GM20431 (cell line): ENCODE data around the gene IL1RAP.

Experiments
- in situ Hi-C: fragments of 300-500 bp; cut with MseI, MboI; formaldehyde crosslinking; loops from one replicate; pipeline ENCODE4 v1.15.0; 2020; ENCODE audit warnings: low sequenced_read_pairs; ENCODE audit not compliant: unreplicated experiment

Gene IL1RAP

DNA sequence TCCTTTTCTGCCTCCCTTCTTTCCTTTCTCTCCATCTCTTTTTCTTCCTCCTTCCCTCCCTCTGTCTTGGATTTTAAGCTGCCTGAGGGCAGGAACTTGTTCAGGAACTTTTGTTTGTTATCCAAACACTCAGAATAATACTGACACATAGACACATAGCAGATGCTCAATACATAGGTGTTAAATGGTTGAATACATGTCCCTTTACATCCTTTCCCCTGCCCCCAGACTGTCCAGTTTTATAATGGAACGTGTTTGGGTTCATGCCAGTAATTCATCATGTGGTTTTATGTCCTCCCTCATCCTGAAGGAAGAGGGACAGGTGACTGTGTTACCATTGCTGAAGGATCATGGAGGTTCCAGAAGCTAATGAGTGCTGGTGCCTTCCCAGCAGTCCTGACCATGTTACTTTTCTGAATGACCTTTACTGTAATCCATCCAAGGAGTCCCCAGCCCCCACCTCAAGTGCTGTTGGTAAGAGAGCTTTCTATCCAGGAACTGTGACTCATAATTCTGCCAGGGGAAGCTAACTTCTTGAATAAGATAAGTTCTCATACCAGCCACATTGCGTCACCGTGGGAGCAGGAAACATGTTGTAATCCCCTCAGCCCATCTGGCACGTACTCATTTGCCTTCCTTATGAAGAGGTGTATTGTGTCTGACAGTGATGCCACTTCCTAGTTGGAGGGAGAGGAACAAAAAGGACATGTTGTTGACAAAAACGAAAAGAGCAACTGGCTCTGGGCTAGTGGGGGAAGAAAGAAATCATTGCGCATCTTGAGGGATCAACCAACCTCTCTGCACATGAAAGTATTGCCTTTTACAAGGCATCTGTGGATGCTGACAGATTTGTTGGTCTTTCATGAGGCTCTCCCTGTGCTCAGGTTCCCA lies 52.4 kb downstream of the IL1RAP start:
- in situ Hi-C loops: no loop called here

DNA sequence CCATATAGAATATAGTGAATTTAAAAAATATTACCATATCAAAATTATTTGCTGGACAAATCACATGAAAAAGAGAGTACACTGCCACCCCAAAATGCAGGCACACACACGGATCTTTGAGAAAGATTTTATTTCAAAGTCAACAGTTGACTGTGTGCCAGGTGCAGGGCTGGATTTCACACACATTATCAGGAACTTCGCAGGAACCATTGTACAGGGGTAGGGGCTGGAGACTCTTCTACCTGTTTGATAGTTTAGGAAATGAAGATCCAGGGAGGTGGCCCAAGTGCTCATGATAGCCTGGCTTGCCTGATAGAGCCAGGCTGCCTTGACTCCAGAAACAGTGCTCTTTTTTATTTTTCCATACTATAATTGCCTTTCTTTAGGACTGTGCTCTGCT lies 54.2 kb downstream of the IL1RAP start:
- in situ Hi-C loops: no loop called here

DNA sequence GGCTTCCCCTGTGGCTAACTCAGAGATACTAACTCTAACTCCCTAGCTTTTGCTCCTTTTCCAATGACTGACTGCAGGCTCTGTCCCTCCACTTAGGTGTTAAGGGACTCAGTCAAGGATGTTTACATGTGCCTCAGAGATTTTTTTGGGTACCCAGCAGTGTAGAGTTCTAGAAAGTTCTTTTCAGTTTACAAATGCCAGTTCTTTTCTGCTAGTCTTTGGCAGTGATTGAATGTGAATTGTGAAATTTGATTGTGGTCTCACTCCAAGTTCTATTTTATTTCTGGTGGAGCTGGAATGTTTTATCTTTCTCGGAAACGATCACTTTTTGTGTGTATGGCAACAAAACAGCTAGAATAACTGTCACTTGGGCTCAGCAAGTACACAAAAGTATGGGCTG lies 60.6 kb downstream of the IL1RAP start:
- in situ Hi-C loops: no loop called here

DNA sequence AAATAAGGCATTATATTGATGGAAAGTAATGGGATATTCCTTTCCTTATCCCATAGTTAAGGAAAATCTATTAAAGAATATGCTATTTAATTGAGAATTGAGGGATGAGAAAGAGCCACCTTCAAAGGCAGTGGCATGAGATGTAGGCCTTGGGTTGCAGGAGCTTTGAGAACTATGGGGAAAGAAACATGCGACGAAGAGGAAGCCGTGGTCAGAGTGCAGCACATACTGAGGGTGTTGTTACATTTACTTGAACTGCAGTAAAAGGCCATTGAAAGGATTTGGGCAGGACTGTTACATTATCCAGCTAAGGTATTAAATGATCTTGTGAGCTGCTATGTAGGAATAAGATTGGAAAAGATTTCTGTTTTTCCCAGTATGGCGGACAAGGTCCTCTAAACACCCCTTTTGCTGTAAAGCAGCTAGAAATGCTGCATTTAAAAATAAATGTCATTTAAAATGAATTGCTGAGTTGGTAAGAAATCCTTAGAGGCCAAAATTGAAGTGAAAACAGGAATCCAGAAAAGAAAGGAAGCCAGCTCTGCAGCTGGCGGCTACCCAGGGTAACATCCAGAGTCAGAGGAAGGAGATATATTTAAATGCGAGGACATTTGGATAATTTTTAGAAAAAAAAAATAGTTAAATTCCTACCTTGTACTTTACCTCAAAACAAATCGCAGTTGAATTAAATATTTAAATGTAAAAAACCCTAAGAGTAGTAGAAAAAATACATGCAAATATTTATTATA lies 61.7 kb downstream of the IL1RAP start:
- in situ Hi-C loops: no loop called here

DNA sequence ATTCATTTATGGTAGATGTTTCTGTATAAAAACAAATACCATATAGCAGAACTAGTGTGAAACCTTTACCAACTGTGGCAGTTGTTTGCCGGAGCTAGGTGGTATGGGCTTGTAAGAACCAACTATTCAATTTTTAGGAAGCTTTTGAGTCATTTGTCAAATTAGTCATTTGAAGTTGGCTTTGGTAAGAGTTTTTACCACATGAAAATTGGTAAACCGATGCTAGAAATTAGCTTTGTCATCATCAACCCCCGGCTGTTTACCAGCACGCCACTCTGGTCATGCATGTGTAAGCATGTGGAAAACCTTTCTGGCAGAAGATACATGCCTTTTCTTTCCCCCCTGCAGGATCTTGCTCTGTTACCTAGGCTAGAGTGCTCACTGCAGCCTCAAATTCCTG lies 63.3 kb downstream of the IL1RAP start:
- in situ Hi-C loops: no loop called here

DNA sequence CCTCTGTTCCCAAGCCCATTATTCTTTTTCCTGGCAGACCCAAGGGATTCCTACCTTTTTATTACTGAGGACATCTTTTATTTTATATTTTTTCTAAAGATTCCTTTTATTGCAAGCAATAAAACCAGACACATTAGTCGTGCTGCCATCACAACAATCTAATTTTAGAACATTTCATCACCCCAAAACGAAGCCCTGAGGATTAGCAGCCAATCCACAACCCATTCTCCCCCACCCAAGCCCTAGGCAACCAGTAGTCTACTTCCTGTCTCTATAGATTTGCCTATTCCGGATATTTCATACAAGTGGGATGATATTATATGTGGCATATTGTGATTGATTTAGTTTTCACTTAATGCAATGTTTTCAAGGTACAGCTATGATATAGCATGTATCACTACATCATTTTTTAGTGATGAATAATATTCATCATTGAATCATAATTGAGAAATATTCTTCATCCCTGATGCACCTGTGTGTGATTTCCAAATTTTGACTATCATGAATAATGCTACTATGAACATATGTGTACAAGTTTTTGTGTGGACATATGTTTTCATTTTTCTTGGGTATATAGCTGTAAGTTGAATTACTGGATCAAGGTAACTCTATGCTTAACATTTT lies 65.7 kb downstream of the IL1RAP start:
- in situ Hi-C loops: no loop called here

DNA sequence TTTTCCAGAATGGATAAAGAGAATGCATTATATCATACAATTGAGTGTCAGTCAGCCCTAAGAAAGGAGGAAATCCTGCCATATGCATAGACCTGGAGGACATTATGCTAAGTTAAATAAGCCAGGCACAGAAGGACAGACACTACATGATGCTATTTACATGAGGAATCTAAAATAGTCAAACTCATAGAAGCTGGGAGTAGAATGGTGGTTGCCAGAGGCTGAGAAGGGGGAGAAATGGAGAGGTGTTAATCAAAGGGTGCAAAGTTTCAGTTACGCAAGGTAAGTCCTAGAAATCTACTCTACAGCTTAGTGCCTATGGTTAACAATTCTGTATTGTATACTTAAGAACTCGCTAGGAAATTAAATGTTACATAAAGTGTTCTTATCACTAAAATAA lies 66.5 kb downstream of the IL1RAP start:
- in situ Hi-C loops: no loop called here

DNA sequence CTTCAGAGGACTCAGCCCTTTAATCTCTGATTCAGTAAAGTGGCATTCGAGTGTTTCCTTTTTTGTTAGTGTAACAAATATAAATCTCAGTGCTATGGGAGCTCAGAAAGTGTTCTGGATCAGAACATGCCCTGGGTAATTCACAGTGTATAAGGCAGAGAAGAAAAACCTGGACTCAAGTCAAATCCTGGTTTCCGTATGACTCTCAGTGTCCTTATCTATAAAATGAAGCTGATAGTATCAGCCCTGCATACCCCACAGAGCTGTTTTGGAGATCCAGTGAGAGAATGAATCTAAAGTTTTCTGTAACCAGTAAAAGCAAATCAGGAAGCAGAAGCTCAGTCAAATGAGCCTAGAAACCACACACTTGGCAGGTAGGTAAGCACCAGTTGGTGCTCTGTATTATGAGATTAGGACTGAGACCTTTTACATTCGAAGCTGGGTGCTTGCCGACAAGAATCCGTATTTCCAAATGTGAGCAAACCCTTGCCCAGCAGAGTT lies 67.2 kb downstream of the IL1RAP start:
- in situ Hi-C loops: no loop called here

DNA sequence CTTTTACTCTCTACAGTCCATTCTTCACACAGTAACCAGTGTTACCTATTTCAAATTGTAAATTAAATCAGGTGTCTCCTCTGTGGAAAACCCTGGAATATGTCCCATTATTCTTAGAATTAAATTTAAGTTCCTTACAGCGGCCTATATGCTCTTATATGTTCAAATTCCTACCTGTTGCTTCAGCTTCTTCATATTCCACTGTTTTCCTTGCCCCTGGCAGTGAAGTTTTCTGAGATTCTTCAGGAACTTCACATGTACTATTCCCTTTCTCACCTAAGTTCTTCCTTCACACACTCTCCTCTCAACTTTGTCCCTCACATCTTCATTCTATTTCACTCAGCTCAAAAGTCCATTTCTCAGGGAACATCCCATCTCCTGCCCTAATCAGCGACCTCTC lies 68.8 kb downstream of the IL1RAP start:
- in situ Hi-C loops: no loop called here

DNA sequence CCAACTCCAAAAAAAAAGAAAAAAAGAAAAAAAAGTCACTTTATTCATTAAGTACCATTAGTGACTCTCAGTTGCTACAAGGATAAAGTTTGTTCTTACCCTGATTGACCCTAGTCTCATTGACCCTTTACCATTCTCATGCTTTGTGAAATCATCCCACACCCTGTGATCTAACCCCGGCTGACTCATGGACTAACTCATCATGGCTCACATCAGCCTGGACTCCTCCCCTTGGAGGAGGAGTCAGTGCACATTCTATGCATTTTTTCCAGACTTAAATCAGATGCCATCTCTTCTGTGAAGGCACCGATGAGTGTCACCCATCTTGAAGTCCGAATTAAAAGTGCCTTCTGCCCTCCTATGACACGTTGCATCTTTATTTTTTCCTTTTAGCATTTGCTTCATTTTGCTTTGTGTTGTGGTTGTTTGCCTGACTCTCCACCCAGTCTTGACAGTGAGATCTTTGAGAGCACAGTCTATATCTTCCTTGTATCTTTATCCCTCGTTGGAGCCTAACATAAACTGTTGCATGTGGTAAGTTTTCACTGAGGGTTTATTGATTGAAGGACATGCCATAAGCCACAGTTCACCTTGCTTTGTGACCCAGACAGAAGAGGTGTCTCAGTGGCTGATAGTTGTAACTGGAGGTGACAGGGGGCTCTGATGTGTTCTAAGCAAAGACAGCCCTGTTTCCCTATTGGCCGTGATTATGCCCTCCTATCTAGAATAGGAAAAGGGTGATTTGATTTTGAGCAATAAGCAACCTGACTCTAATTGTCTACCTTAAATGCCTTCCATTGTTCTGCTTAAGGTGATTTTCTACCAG lies 72.1 kb downstream of the IL1RAP start:
- in situ Hi-C loops: no loop called here

DNA sequence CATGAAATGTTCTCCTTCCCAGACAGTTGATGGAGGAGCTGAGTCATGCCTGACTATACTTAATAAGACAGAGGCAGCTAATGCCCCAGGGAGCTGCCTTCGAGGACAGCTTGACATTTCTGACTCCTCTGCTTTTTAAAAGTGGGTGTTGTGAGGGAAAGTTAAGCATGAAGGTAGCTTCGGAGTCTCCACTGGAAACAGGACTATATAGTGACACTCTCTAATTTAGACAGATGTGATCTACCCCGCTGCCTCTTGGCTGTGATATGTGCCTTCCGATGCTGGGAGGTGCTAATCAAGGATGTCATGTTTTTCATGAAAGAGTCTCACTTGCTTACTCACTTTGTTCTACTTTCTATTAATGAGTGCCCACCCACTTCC lies 72.7 kb downstream of the IL1RAP start:
- in situ Hi-C loops: no loop called here

DNA sequence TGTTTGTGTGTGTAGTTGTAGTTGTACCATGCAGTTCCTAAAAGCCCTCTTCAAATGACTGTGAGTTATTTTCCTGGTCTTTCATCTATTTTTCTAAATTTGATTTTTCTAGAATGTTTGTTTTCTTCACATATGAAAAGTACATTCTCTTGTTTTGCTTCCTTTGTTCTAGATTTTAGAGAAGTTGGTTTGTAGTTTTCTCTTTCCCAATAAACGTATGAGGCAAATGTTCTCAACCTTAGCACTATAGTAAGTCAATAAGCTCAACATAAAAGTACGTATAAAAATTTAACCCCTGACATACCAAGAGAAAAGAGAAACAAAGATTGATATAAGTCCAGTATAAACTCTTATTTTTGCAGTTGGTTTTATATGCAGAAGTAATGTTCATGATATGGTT lies 74.7 kb downstream of the IL1RAP start:
- in situ Hi-C loops: no loop called here

DNA sequence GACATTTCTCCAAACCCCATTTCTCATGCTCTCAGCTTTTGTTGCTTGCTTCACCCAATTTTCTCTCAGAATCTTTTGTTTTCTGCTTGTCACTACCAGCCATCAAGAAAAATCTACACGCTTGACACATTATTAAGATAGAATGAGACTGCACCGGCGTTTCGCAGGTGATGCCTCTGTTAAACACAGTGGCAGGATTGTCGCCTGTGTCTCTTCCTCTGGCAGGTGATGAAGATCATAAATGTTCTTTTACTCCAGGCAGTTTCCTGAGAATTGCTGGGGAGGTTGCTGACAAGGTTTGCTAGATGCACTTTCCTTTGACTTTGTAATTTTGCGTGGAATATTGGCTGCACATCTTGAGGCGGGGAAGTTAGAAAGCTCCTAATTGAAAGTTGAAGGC lies 75.4 kb downstream of the IL1RAP start:
- in situ Hi-C loops: no loop called here

DNA sequence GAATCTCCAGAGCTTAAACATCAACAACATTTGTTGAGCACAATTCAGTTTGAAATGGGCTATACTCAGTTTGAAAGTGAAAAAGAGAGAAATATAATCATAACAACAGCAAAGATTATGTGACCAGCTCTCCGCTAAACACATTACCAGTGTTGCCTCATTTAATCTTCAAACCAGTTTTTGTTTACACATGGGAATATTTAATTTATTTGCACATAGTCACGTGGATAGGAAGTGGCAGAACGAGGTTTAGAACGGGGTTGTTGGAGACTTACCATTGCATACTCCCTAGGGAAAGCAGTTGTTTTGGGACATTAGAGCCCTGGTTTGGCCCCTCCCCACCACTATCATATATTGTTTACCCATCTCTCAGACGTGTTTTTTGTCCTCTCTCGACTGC lies 77.2 kb downstream of the IL1RAP start:
- in situ Hi-C loops: no loop called here

DNA sequence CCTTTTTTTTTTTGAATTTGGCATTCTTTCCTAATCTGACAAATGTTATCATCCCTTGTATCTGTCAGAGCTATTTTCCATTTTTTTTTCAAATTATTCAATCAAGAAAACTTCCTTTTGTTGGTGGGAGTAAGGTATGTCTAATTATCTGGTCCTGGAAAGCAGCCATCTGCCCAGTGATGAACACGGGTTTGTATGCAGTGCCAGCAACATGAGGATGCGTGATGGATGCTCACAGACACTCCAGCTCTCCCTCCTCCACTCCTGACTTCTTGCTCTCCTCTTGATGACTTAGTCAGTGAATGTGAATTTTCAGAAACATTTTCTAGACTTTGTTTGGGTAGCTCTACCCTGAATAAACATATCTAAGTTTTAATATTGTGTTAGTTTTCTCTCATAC lies 79.2 kb downstream of the IL1RAP start:
- in situ Hi-C loops: no loop called here

DNA sequence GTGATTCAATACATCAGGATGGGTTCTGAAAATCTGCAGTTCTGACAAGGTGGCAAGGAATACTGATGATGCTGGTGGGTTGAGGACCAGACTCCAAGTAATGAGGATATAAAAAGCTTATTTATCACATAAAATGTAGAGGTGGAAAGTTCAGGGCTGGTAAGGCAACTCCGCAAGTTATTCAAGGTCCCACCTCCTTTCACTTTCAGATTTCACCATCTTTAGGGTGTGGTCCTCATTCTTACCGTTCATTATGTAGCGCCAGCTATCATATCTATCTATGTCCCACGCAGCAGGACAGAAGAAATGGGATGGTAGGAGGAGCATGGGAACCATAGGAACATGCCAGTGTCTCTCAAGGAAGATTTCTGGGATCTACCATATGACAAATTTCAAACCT lies 80.3 kb downstream of the IL1RAP start:
- in situ Hi-C loops: no loop called here

DNA sequence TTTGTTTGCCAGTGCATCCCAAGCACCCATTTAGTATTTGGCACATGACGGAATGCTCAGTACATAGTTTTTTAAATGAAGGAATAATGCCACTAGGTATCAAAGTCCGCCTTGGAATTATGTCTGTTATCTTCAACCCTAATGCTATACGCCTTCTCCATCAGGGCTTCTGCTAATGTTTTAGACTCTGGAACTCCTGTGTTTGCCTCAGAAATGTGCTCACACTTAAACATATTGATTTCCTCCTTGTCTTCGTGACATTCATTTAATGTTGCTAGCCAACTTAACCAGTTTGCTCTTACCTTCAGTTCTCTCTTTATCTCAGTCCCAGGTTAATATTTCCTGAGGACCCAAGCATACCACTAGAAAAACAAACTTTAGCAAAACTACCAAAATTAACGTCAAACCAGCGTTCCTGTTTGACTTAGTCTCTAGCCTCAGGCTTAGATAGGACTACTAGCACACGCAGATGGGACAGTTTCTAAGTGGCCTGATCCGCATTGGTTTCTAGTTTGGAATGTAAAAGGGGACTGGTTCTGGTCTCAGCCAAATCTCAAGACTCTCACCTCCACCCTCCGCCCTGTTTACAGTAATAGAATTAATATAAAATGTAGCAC lies 81.4 kb downstream of the IL1RAP start:
- in situ Hi-C loops: no loop called here

DNA sequence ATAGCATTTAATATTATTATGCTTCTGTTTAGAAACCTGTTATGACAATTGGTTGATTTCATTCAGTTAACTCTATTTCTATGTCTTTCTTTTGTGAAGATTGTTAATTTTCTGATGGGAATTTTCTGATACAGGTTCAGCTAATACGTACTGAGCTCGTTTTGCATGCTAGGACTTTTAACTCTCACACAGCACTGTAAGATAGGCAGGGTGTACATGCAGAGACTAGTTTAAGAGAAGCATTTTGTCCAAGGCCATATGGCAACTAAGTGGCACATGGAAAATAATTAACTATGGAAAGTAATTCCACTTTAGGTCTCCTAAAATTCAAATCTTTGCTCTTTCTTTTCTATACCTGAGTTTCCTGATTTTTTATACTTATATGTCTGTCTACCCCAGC lies 81.9 kb downstream of the IL1RAP start:
- in situ Hi-C loops: no loop called here

DNA sequence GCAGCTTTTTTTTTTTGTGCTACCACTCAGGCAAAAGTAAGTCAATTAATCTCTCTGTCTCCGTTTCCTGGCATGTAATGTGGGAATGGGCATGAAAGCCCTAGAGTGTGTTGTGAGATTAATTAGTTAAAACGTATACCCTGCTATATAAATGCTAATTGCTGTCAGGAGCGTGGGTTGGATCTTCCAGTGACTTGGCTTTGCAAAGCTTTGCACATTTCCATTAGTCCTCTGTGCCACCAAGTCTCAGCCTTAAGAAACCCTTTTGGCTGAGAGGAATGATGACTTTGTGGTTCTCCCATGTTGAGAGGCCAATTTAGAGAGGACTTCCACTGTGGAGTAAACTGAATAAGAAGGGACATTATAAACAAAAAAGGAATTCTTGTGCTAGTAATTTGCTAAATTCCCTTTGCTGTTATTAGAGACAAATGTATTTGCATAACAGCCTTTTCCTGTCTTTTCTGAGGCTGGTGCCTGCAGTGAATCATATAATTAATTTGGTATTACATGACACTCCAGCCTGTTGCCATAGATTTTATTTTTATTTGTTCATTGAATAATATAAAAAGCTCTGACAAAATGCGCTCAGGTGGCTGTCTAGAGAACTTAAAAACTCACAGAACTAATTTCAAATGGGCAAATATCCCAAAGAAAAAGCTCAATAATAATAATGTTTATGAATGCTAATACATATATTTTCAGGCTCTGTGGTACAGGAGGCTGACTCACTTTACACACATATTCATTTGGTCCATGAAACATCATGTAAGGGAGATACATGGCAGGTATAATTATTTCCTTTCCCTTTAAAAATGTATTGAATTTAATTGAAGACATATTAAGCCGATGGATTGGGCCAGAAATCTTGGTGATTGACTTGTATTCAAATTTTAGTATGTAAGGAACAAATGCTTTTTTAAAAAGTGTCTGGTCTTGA lies 82.7 kb downstream of the IL1RAP start:
- in situ Hi-C loops: no loop called here
